Measurements from ENCODE around the gene ATP11C. TPM values are rescaled to one million over a fixed set of nuclear protein-coding genes. Genes with fewer than 3 reads are reported as not detected.

Gene ATP11C
- total and polyA plus RNA-seq, 9 of the 15 experiments (the other 6 are each of a cell fraction or from before 2014, with no cell fraction given) = 18.2 to 42.2 (median 29.4) TPM

- TF ChIP-seq ZHX1 (conservative IDR thresholded peaks at IDR 0.05; ENCODE audit: low read length) (no peak), SREBF1 (IDR thresholded peaks at IDR 0.05; ENCODE audit: borderline replicate concordance, low read depth, low read length) (no peak), NELFE (IDR thresholded peaks at IDR 0.05; ENCODE audit: insufficient read depth, insufficient read length) (no peak), SETDB1 (IDR thresholded peaks at IDR 0.05; ENCODE audit: low read length) (no peak), NR0B1 (IDR thresholded peaks at IDR 0.05; ENCODE audit: partially characterized antibody) (no peak), ZNF449 (CRISPR knock-in tag; IDR thresholded peaks at IDR 0.05) (no peak), DACH1 (IDR thresholded peaks at IDR 0.05; ENCODE audit: partially characterized antibody) (no peak), XRCC3 (IDR thresholded peaks at IDR 0.05) (no peak), ZBTB1 (CRISPR knock-in tag; IDR thresholded peaks at IDR 0.05; ENCODE audit: borderline replicate concordance, low read depth) (no peak)
These were observed 170.3 kb downstream of the ATP11C start (continued) for GRCh38 chrX:139762400-139763183.

Measured in K562 (cell line).